IMR-90 (cell line): ENCODE measurements around the gene FRYL. TPM values are rescaled to one million over a fixed set of nuclear protein-coding genes. Genes with fewer than 3 reads are reported as not detected.

ENCODE experiments used
- ATAC-seq: fragments of 200-7000 bp; cut with Tn5 transposase; 2 replicates; pipeline ENCODE4 v1.9.1; 2020; ENCODE audit warnings: low read depth, mild to moderate bottlenecking, moderate library complexity
- BruUV-seq: library from RNA; stranded (reverse); fragments of 400-500 nt; replicated peaks from 2 replicates; lab custom pipeline; 2021; lab: Mats Ljungman, UMichigan
- CTCF ChIA-PET: fragments of 300-600 bp; formaldehyde crosslinking; extraction: SDS; loops from one replicate; lab custom pipeline; 2021; ENCODE audit warnings: antibody characterized with exemption; lab: Yijun Ruan, JAX
- POLR2A ChIA-PET: fragments of 300-600 bp; sonication (Branson Sonifier 250); formaldehyde crosslinking; loops from one replicate; lab custom pipeline; 2022; ENCODE audit warnings: antibody characterized with exemption; ENCODE audit not compliant: unreplicated experiment; lab: Charles Lee
- DNase-seq: peaks from one replicate; pipeline ENCODE4 v3.0.0; 2013
- H2AFZ ChIP-seq: replicated peaks from 2 replicates; pipeline ENCODE3; 2013; ENCODE audit warnings: low read length, mild to moderate bottlenecking; ENCODE audit not compliant: poor library complexity
- H2AK5ac ChIP-seq: 2 replicates; pipeline ENCODE4 v1.6.1; 2013; ENCODE audit warnings: low read depth, low read length, inconsistent platforms
- H2AK9ac ChIP-seq: replicated peaks from 2 replicates; pipeline ENCODE3; 2013; ENCODE audit warnings: mild to moderate bottlenecking, low read depth, low read length, moderate library complexity; ENCODE audit not compliant: poor library complexity
- H2BK120ac ChIP-seq: 2 replicates; pipeline ENCODE4 v1.6.1; 2013; ENCODE audit warnings: low read depth, low read length, inconsistent platforms
- H2BK15ac ChIP-seq: 3 replicates; pipeline ENCODE4 v1.6.1; 2013; ENCODE audit warnings: low read depth, low read length, inconsistent platforms
- H2BK20ac ChIP-seq: 2 replicates; pipeline ENCODE4 v1.6.1; 2013; ENCODE audit warnings: low read depth, mild to moderate bottlenecking, inconsistent platforms, low read length, moderate library complexity
- H2BK5ac ChIP-seq: 2 replicates; pipeline ENCODE4 v1.6.1; 2013; ENCODE audit warnings: mild to moderate bottlenecking, low read depth, low read length, inconsistent platforms; ENCODE audit not compliant: poor library complexity, severe bottlenecking
- H3K14ac ChIP-seq: replicated peaks from 2 replicates; pipeline ENCODE4 v1.6.1; 2013; ENCODE audit warnings: low read depth, low read length, inconsistent platforms
- H3K18ac ChIP-seq: 2 replicates; pipeline ENCODE4 v1.6.1; 2013; ENCODE audit warnings: low read depth, low read length, control low read depth
- H3K23ac ChIP-seq: 2 replicates; pipeline ENCODE4 v1.6.1; 2013; ENCODE audit warnings: low read depth, low read length, inconsistent platforms
- H3K27ac ChIP-seq: 2 replicates; pipeline ENCODE4 v1.5.1; 2013; ENCODE audit warnings: mild to moderate bottlenecking, control low read depth, low read length; ENCODE audit not compliant: insufficient read depth
- H3K27me3 ChIP-seq: 2 replicates; pipeline ENCODE4 v1.6.1; 2013; ENCODE audit warnings: low read length; ENCODE audit not compliant: control insufficient read depth, insufficient read depth
- H3K36me3 ChIP-seq: 2 replicates; pipeline ENCODE4 v1.6.1; 2013; ENCODE audit warnings: low read length, mixed read lengths; ENCODE audit not compliant: control insufficient read depth, insufficient read depth
- H3K4ac ChIP-seq: 2 replicates; pipeline ENCODE4 v1.6.1; 2013; ENCODE audit warnings: low read depth, low read length, inconsistent platforms
- H3K4me1 ChIP-seq: 2 replicates; pipeline ENCODE4 v1.6.1; 2013; ENCODE audit warnings: low read length, mixed read lengths; ENCODE audit not compliant: control insufficient read depth, insufficient read depth
- H3K4me2 ChIP-seq: 2 replicates; pipeline ENCODE4 v1.6.1; 2013; ENCODE audit warnings: low read depth, mild to moderate bottlenecking, control low read depth, low read length, moderate library complexity
- H3K4me3 ChIP-seq: 2 replicates; pipeline ENCODE4 v1.5.1; 2013; ENCODE audit warnings: low read depth, mild to moderate bottlenecking, control low read depth, low read length, moderate library complexity; ENCODE audit not compliant: insufficient read depth
- H3K56ac ChIP-seq: 2 replicates; pipeline ENCODE4 v1.6.1; 2013; ENCODE audit warnings: low read length, inconsistent platforms; ENCODE audit not compliant: insufficient read depth; ENCODE audit errors: extremely low read depth
- H3K79me1 ChIP-seq, 2 experiments: 2 replicates each; pipeline ENCODE4 v1.6.1; 2013; ENCODE audit warnings: low read length in 2 of 2, inconsistent platforms in 1 of 2, low read depth in 1 of 2
- H3K9ac ChIP-seq: 2 replicates; pipeline ENCODE4 v1.6.1; 2013; ENCODE audit warnings: low read depth, low read length, control low read depth
- H3K9me1 ChIP-seq: 2 replicates; pipeline ENCODE4 v1.6.1; 2013; ENCODE audit warnings: low read length, inconsistent platforms; ENCODE audit not compliant: insufficient read depth
- H3K9me3 ChIP-seq: 2 replicates; pipeline ENCODE4 v1.6.1; 2013; ENCODE audit warnings: low read length; ENCODE audit not compliant: control insufficient read depth, insufficient read depth
- H4K20me1 ChIP-seq: 2 replicates; pipeline ENCODE4 v1.6.1; 2013; ENCODE audit warnings: low read length, inconsistent platforms; ENCODE audit not compliant: insufficient read depth
- H4K5ac ChIP-seq: 2 replicates; pipeline ENCODE4 v1.6.1; 2013; ENCODE audit warnings: mild to moderate bottlenecking, low read depth, low read length, control low read depth
- H4K8ac ChIP-seq, 2 experiments: 2 replicates each; pipeline ENCODE4 v1.6.1; 2013; ENCODE audit warnings: low read depth in 2 of 2, low read length in 2 of 2, control low read depth in 1 of 2, inconsistent platforms in 1 of 2
- H4K91ac ChIP-seq: 2 replicates; pipeline ENCODE4 v1.6.1; 2013; ENCODE audit warnings: low read depth, low read length, inconsistent platforms; ENCODE audit not compliant: insufficient read depth
- BHLHE40 ChIP-seq: fragments of 150-350 bp; IDR thresholded peaks from 2 replicates; pipeline ENCODE4 v1.6.1; 2016; ENCODE audit warnings: mild to moderate bottlenecking, low read depth, low read length
- CEBPB ChIP-seq: IDR thresholded peaks from 2 replicates; pipeline ENCODE4 v1.6.1; 2012; ENCODE audit warnings: low read depth, low read length, improper control_type of control experiment
- CHD1 ChIP-seq: IDR thresholded peaks from 2 replicates; pipeline ENCODE4 v1.6.1; 2012; ENCODE audit warnings: low read depth, low read length, improper control_type of control experiment
- FOS ChIP-seq: fragments of 150-350 bp; IDR thresholded peaks from 2 replicates; pipeline ENCODE4 v1.6.1; 2016; ENCODE audit warnings: low read depth, low read length
- MAFK ChIP-seq: IDR thresholded peaks from 2 replicates; pipeline ENCODE4 v1.6.1; 2012; ENCODE audit warnings: low read depth, low read length, improper control_type of control experiment
- MAZ ChIP-seq: IDR thresholded peaks from 2 replicates; pipeline ENCODE4 v1.6.1; 2012; ENCODE audit warnings: low read depth, mild to moderate bottlenecking, low read length, improper control_type of control experiment, moderate library complexity, borderline replicate concordance
- MXI1 ChIP-seq: IDR thresholded peaks from 2 replicates; pipeline ENCODE4 v1.6.1; 2012; ENCODE audit warnings: low read depth, mild to moderate bottlenecking, low read length, moderate library complexity, borderline replicate concordance
- NFE2L2 ChIP-seq: fragments of 150-350 bp; IDR thresholded peaks from 2 replicates; pipeline ENCODE4 v1.6.1; 2016; ENCODE audit warnings: low read depth, mild to moderate bottlenecking, low read length
- POLR2A ChIP-seq: IDR thresholded peaks from 2 replicates; pipeline ENCODE4 v1.6.1; 2012; ENCODE audit warnings: mild to moderate bottlenecking, low read depth, low read length
- RAD21 ChIP-seq: IDR thresholded peaks from 2 replicates; pipeline ENCODE4 v1.6.1; 2012; ENCODE audit warnings: low read length, improper control_type of control experiment
- RCOR1 ChIP-seq: IDR thresholded peaks from 2 replicates; pipeline ENCODE4 v1.6.1; 2012; ENCODE audit warnings: mild to moderate bottlenecking, low read length, improper control_type of control experiment; ENCODE audit not compliant: insufficient replicate concordance
- RFX5 ChIP-seq: IDR thresholded peaks from 2 replicates; pipeline ENCODE4 v1.8.0; 2012; ENCODE audit warnings: low read depth, mild to moderate bottlenecking, low read length, moderate library complexity
- SMC3 ChIP-seq: fragments of 150-350 bp; IDR thresholded peaks from 2 replicates; pipeline ENCODE4 v1.6.1; 2016; ENCODE audit warnings: low read depth, mild to moderate bottlenecking, antibody characterized with exemption, low read length, moderate library complexity
- WGBS, 2 experiments: methylation state at CpG; one replicate each; pipeline versions ENCODE4 v1.1.5 to v1.1.7; 2013; ENCODE audit warnings: missing lambda C conversion rate in 2 of 2; ENCODE audit not compliant: insufficient read length in 1 of 2; ENCODE audit errors: extremely low coverage in 2 of 2; 5-methylcytosine and 5-hydroxymethylcytosine counted together
- dilution Hi-C: fragments of 300-500 bp; cut with HindIII; formaldehyde crosslinking; loops from one replicate; pipeline ENCODE4 v1.14.3; 2018; ENCODE audit warnings: low sequenced_read_pairs; ENCODE audit not compliant: unreplicated experiment
- in situ Hi-C: fragments of 300-500 bp; cut with MboI; formaldehyde crosslinking; loops from 3 replicates; pipeline ENCODE4 v1.14.3; 2019; ENCODE audit warnings: low sequenced_read_pairs, inconsistent platforms, mixed read lengths
- intact Hi-C: fragments of 100-400 bp; cut with micrococcal nuclease; formaldehyde crosslinking; loops from 2 replicates; pipeline ENCODE4 v1.10.0; 2022
- polyA plus RNA-seq, 3 experiments: library from polyadenylated mRNA; depleted of rRNA; stranded (reverse); fragments of >200 nt; gene quantifications; 2 replicates each; pipeline ENCODE4 v1.2.3, GENCODE V29; 2012; ENCODE audit warnings: low replicate concordance in 1 of 3
- total RNA-seq: library from RNA; depleted of rRNA; stranded (reverse); fragments of >200 nt; gene quantifications from 2 replicates; pipeline ENCODE4 v1.2.3, GENCODE V29; 2012
- TF ChIP-seq, protein P1 (sequence below): conservative IDR thresholded peaks from 2 replicates; pipeline ENCODE4 v1.5.1; 2012; ENCODE audit warnings: mild to moderate bottlenecking, low read depth, low read length, improper control_type of control experiment
- TF ChIP-seq, protein P2 (sequence below): fragments of 150-350 bp; IDR thresholded peaks from 2 replicates; pipeline ENCODE4 v1.6.1; 2017; ENCODE audit warnings: mild to moderate bottlenecking, antibody characterized with exemption, low read length, low read depth
- TF ChIP-seq, protein P3 (sequence below): fragments of 150-350 bp; IDR thresholded peaks from 2 replicates; pipeline ENCODE4 v1.6.1; 2016; ENCODE audit warnings: low read depth, mild to moderate bottlenecking, low read length, moderate library complexity, borderline replicate concordance

Gene FRYL
- total and polyA plus RNA-seq, 2 of the 4 experiments (the other 2 are of a cell fraction) = 9.9 to 77.4 TPM

DNA sequence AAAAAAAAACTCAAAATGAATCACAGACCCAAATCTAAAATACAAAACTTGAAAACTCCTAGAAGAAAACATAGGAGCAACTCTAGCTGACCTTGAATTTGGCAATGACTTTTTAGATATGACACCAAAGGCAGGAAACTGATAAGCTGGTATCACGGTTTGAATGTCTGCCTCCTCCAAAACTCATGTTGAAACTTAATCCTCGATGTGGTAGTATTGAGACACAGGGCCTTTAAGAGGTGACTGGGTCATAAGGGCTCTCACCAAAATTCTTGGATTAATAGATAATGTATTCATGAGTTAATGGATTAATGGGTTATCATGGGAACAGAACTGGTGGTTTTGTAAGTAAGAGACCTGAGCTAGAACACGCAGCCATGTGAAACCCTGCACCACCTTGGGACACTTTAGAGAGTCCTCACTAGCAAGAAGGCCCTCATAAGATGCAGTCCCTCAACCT, 40.5 kb downstream of the FRYL start:
- Histone ChIP-seq H3K79me1 (peaks cover 16 to 47% of the 10 kb centered on the region in 2 experiments), H4K20me1 (peaks cover 17% of the 10 kb centered on the region), H3K56ac (no peak overlapping the region), H3K27ac (no peak overlapping the region), H4K91ac (no peak overlapping the region), H3K36me3 (no peaks in the 10 kb centered on the region), H3K9me3 (no peaks in the 10 kb centered on the region), H3K27me3 (no peaks in the 10 kb centered on the region), H3K4ac (no peak overlapping the region), H2AK5ac (no peak overlapping the region), H3K9ac (no peak overlapping the region), H3K4me2 (no peak overlapping the region), H3K18ac (no peak overlapping the region), H2AFZ (no peak overlapping the region), H2BK20ac (no peak overlapping the region), H2BK120ac (no peak overlapping the region), H2BK5ac (no peak overlapping the region), H2BK15ac (no peak overlapping the region), H3K4me1 (0 out of 2 replicates have a peak, but pooled peaks cover 1% of the 10 kb centered on the region), H4K8ac (no peak overlapping the region), H4K5ac (no peak overlapping the region), H3K23ac (no peak overlapping the region), H3K4me3 (no peak overlapping the region), H2AK9ac (no peak overlapping the region), H3K9me1 (no peaks in the 10 kb centered on the region), H3K14ac (no peak overlapping the region)
- intact Hi-C loops = no loop called here
- TF ChIP-seq CEBPB (no peak), RCOR1 (no peak), NFE2L2 (no peak), BHLHE40 (no peak), RFX5 (no peak), RAD21 (no peak), FOS (no peak), MAFK (no peak), MXI1 (no peak), MAZ (no peak), POLR2A (no peak), CHD1 (no peak), SMC3 (no peak)
- TF ChIP-seq, protein P1, sequence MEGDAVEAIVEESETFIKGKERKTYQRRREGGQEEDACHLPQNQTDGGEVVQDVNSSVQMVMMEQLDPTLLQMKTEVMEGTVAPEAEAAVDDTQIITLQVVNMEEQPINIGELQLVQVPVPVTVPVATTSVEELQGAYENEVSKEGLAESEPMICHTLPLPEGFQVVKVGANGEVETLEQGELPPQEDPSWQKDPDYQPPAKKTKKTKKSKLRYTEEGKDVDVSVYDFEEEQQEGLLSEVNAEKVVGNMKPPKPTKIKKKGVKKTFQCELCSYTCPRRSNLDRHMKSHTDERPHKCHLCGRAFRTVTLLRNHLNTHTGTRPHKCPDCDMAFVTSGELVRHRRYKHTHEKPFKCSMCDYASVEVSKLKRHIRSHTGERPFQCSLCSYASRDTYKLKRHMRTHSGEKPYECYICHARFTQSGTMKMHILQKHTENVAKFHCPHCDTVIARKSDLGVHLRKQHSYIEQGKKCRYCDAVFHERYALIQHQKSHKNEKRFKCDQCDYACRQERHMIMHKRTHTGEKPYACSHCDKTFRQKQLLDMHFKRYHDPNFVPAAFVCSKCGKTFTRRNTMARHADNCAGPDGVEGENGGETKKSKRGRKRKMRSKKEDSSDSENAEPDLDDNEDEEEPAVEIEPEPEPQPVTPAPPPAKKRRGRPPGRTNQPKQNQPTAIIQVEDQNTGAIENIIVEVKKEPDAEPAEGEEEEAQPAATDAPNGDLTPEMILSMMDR = no peak
- TF ChIP-seq, protein P2, sequence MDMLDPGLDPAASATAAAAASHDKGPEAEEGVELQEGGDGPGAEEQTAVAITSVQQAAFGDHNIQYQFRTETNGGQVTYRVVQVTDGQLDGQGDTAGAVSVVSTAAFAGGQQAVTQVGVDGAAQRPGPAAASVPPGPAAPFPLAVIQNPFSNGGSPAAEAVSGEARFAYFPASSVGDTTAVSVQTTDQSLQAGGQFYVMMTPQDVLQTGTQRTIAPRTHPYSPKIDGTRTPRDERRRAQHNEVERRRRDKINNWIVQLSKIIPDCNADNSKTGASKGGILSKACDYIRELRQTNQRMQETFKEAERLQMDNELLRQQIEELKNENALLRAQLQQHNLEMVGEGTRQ = no peak
- TF ChIP-seq, protein P3, sequence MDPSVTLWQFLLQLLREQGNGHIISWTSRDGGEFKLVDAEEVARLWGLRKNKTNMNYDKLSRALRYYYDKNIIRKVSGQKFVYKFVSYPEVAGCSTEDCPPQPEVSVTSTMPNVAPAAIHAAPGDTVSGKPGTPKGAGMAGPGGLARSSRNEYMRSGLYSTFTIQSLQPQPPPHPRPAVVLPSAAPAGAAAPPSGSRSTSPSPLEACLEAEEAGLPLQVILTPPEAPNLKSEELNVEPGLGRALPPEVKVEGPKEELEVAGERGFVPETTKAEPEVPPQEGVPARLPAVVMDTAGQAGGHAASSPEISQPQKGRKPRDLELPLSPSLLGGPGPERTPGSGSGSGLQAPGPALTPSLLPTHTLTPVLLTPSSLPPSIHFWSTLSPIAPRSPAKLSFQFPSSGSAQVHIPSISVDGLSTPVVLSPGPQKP = no peak
- dilution Hi-C loops = no loop called here
- DNase-seq = no peak
- no TSS peak for BruUV-seq
- ChIA-PET POLR2A (no interaction called here), CTCF (no interaction called here)
- in situ Hi-C loops = loop anchor here (25.0 kb wide), 1 partner anchor 98 kb away; the partner anchor contains the start of gene OCIAD1
- no CpG with 5 or more reads among the region's 3 CpGs for WGBS, 2 experiments
- ATAC-seq = no peak
